IgD-negative memory B cell (primary cell): ENCODE measurements around the gene DFFB. TPM values are rescaled to one million over a fixed set of nuclear protein-coding genes. Genes with fewer than 3 reads are reported as not detected.
A peak's percentile ranks its signal among the peaks of the same experiment; 100 is the strongest.
"Not testable (repeated sequence)": the region's sequence is repeated elsewhere in the genome, so short reads cannot be mapped to it uniquely, and the experiment has no call there.

Source experiments
- H3K27ac Mint-ChIP-seq, 3 donors: one replicate each; pipeline ENCODE4 v1.8.0; 2020 to 2022; ENCODE audit warnings: mild to moderate bottlenecking in 3 of 3, mixed read lengths in 3 of 3, moderate library complexity in 1 of 3
- H3K27me3 Mint-ChIP-seq: one replicate; pipeline ENCODE4 v1.8.0; 2021; ENCODE audit warnings: mixed read lengths
- H3K36me3 Mint-ChIP-seq: one replicate; pipeline ENCODE4 v1.8.0; 2020; ENCODE audit warnings: mild to moderate bottlenecking, mixed read lengths
- H3K4me1 Mint-ChIP-seq, 3 donors: one replicate each; pipeline ENCODE4 v1.8.0; 2020 to 2022; ENCODE audit warnings: mixed read lengths in 3 of 3, mild to moderate bottlenecking in 1 of 3
- H3K4me3 Mint-ChIP-seq, 4 donors: one replicate each; pipeline ENCODE4 v1.8.0; 2020 to 2022; ENCODE audit warnings: mild to moderate bottlenecking in 4 of 4, mixed read lengths in 4 of 4, moderate library complexity in 3 of 4
- H3K9me3 Mint-ChIP-seq, 3 donors: one replicate each; pipeline ENCODE4 v1.8.0; 2020 to 2021; ENCODE audit warnings: mixed read lengths in 3 of 3, mild to moderate bottlenecking in 1 of 3
- polyA plus RNA-seq: library from polyadenylated mRNA; unstranded; fragments of 300-500 nt; fragmentation: Illumina TruSeq; gene quantifications from one replicate; pipeline ENCODE4 v1.2.3, GENCODE V29; 2021

The DFFB gene
- polyA plus RNA-seq, 1 donor from 2014 or later, result 7.1 TPM

DNA sequence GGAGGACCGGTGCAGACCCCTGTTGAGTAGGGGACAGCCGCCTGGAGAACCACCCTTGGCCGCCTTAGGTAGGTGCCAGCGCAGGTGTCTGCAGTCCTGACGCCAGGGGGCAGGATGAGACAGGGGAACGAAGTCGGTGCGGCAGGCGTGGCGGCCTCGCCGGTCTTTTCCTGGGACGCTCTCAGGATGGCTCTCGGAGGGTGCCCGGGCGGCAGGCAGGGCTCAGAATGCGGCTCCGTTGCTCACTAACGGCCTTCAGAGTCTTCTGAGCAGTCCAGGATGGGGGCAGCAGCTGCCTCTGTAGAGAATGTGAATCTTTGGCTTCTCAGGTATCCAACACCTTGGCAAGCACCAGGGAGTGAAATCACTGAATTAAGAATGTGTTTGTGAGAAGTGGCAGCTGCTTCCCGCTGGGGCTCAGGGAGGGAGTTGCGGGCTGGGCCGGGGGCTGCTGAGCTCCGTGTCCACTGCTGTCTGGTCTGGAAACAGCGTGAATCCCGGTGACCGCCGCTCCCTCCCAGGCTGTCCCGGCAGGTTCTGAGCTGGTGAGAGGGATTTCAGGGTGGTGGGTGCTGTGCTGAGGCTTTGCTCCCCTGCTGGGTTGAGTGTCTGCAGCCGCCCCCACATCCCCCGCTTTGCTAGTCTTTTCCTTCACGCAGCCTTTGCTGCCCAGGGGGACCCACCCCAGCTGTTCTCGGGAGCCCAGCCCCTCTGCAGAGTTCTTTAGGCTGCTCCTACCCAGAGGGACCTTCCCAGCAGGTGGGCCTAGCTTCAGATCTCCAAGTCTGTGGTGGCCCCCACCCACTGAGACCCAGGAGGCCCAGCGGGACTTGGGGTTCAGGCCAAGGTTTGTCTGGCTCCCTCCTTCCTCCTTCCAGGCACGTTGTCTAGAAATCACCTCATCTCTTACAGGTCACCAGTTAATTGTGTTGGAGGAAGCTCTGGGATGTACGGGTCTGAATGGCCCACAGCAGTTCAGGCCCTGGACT lies 53.9 kb downstream of the DFFB start:
- H3K27ac Mint-ChIP-seq, result no peak overlapping the region
- peaks cover 5 to 9% (median 5%) of the 10 kb centered on the region in 3 donors for H3K4me1 Mint-ChIP-seq
- H3K9me3 Mint-ChIP-seq, result no peaks in the 10 kb centered on the region
- peak overlapping the region in 1 of 4 donors; percentile 63 for H3K4me3 Mint-ChIP-seq
- no peaks in the 10 kb centered on the region for H3K36me3 Mint-ChIP-seq
- peaks cover 17% of the 10 kb centered on the region for H3K27me3 Mint-ChIP-seq

DNA sequence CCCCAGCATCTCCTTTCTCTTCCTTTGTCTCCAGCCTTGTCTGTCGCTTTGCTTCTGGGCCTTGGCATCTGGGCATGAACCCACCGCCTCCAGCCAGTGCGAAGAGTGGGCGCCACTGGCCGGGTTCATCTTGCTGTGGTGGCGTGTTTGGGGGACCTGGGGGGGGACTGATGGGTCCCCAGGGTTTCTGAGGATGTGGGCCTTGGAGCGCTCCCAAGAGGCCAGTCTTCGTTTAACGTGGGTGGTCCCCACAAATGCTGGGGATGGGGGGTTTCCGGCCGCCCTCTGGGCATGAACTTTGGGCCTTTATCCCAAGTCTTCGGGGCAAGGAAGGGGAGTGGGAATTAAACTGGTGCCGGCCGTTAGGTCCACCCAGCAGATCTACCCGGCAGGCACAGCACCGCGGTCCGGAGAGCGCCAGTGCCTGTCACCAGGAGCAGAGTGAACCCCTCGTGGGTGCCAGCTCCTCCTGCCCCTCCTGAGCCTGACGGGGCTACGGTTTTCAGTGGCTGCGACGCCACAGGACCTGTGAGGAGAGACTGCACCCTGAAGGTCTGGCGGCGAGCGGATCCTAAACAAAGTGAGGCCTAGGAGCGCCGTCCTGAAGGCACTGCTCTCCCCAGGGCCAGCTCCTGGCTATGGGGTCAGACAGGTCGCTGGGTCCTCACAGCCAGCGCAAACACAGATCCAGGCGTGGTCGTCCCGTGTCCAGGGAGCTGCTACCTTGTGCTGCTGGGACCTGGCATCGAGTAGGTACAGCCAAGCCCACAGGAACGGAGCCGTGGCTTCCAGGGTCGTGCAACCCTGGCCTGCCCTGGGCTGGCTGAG lies 54.9 kb downstream of the DFFB start:
- Mint-ChIP-seq H3K27me3 (peaks cover 17% of the 10 kb centered on the region), H3K9me3 (no peaks in the 10 kb centered on the region), H3K36me3 (no peaks in the 10 kb centered on the region), H3K4me1 (peaks cover 5 to 9% (median 5%) of the 10 kb centered on the region in 3 donors), H3K27ac (no peak overlapping the region), H3K4me3 (no peak overlapping the region)

DNA sequence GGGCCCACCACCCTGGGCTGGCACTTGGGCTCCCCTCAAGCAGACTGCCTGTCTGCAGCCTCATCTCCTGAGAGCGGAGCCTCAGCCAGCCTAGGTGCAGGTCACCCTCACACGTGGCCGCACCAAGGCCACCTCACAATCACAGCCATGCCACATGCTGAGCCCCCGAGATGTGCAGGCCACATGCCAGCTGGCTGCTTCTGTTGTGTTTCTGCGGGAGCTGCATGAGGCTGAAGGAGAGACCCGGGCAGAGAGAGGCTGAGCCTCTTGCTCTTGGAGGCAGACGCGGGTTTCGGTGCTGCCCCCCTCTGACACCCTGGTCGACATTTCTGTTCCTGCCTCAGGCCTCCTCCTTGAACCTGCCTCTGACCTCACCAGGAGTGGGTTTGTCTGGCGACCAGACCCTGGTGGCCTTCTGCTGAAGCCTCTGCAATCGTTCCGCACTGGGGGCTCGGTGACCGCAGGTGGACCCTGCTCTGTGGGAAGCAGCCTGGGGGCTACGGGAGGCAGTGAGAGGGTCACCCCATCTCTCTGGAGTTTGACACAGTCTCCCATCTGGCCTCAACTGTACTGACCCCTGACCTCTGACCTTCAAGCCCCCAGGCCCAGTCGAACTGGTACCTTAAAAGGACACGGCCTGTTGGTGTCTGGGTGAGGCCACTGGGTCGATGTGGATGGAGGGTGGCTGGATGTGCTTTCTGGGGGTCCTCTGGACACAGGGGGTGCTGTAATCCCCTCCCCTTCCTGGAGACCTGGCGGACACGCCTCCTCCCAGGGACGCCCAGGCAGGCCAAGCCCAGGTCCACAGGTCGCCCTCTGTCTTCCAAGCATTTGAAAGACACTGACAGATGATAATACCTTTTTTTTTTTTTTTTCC lies 55.8 kb downstream of the DFFB start:
- Mint-ChIP-seq H3K27ac (no peak overlapping the region), H3K4me3 (peak overlapping the region in 1 of 4 donors; percentile 47), H3K36me3 (no peaks in the 10 kb centered on the region), H3K27me3 (peaks cover 14% of the 10 kb centered on the region), H3K9me3 (no peaks in the 10 kb centered on the region), H3K4me1 (peaks cover 5 to 9% (median 5%) of the 10 kb centered on the region in 3 donors)

DNA sequence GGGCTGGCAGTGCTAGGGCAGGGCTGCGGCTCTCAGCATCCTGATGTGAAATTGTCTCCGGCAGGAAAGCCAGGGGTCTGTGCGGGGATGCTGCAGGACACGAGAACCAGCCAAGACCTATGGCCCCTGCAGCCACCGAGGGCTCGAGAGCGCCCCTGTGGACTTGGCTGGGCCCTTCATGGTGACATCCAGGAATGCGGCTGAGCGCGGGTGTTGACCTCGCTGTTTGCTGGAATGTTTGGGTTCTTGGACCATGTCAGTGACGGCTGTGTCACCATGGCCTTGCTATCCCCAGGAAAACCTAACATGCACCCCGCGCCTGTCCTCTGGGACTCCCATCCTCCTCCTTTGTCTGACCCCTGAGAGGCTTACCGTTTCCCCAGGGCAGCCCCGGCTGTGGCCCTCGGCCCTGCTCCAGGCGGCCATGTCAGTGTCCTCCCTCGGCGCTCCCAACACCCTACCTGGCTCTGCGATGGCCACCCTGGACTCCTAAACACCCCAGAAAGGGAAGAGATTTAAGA lies 57.1 kb downstream of the DFFB start:
- peaks cover 11% of the 10 kb centered on the region for H3K27me3 Mint-ChIP-seq
- H3K27ac Mint-ChIP-seq, result no peak overlapping the region
- H3K36me3 Mint-ChIP-seq, result peaks cover 2% of the 10 kb centered on the region
- peaks cover 5 to 9% (median 5%) of the 10 kb centered on the region in 3 donors for H3K4me1 Mint-ChIP-seq
- peaks cover 0 to 2% (median 0%) of the 10 kb centered on the region in 3 donors for H3K9me3 Mint-ChIP-seq
- H3K4me3 Mint-ChIP-seq, result no peak overlapping the region

DNA sequence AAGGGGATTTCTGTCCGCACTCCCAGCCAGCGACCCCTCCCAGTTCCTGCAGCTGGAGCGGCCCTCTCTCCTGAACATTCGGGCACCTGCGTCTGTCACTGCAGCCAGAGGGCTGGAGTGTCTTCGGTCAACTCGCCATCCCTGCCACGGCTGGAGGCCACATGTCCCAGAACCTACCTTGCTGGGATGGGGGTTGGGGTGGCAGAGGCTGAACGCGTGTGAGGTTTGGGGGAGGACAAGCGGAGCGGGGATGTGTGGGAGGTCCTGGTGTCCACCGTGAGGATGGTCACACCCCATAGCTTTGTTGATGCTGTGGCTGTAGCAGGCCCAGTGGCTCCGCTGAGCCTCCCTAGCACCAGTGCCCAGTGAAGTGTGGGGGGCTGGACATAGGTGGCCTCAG lies 57.6 kb downstream of the DFFB start:
- Mint-ChIP-seq H3K36me3 (peaks cover 2% of the 10 kb centered on the region), H3K4me3 (no peak overlapping the region), H3K4me1 (peaks cover under 1 to 5% (median 2%) of the 10 kb centered on the region in 3 donors), H3K27me3 (peaks cover 7% of the 10 kb centered on the region), H3K27ac (no peak overlapping the region), H3K9me3 (peaks cover 0 to 2% (median 0%) of the 10 kb centered on the region in 3 donors)

DNA sequence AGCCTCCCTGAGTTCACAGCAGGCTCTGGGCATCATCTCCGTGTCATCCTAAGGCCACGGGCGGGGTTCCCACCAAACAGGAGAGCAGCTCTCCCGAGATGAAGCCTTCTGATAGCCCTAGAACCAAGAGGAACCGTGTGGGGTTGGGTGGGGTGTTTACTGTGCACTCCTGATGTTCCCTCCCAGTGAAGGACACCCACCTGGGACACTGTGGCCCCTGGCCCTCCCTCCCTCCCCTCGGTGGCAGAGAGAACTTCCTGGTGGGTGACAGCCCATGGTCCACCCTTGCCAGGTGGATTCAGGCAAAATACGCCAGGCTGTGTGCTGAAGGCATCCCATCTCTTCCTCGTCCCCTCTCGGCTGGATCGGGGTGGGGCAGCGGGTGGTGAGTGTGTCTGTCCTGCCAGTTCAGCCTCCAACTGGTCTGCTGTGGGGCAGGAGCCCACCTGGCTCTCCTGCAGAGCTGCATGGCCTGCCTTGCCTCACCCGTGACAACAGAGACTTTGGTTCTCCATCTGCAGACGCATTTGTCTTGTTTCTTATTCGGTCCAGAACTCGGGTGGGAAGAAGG lies 58.4 kb downstream of the DFFB start:
- Mint-ChIP-seq H3K36me3 (peaks cover 2% of the 10 kb centered on the region), H3K27ac (peak overlapping the region in 1 of 3 donors; percentile 39), H3K4me3 (no peak overlapping the region), H3K4me1 (peaks cover 0 to 4% (median 0%) of the 10 kb centered on the region in 3 donors), H3K27me3 (peaks cover 4% of the 10 kb centered on the region), H3K9me3 (peaks cover 0 to 2% (median 0%) of the 10 kb centered on the region in 3 donors)

DNA sequence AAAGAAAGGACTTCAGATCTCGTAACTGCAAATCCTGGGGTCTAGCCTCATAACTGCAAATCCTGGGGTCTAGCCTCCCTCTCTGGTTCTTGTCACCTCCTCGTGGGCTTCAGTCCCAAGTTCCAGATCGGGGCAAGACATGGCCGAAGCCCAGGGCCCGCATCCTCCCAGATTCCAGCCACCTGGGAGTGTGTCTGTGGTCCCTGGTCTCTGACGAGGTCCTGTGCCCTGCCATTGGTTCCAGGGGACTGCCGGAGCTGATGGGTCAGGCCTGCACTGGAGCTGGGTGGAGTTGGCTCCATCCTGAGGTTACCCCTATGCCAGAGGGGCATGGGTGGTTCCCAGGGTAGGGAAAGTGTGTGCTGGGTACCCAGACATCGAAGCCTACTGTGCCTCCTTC lies 60.5 kb downstream of the DFFB start:
- no peak overlapping the region for H3K27ac Mint-ChIP-seq
- peaks cover 2% of the 10 kb centered on the region for H3K27me3 Mint-ChIP-seq
- peaks cover 0 to 6% (median 4%) of the 10 kb centered on the region in 3 donors for H3K4me1 Mint-ChIP-seq
- H3K36me3 Mint-ChIP-seq, result peaks cover 2% of the 10 kb centered on the region
- H3K9me3 Mint-ChIP-seq, result peaks cover 0 to 2% (median 0%) of the 10 kb centered on the region in 3 donors
- H3K4me3 Mint-ChIP-seq, result no peak overlapping the region

DNA sequence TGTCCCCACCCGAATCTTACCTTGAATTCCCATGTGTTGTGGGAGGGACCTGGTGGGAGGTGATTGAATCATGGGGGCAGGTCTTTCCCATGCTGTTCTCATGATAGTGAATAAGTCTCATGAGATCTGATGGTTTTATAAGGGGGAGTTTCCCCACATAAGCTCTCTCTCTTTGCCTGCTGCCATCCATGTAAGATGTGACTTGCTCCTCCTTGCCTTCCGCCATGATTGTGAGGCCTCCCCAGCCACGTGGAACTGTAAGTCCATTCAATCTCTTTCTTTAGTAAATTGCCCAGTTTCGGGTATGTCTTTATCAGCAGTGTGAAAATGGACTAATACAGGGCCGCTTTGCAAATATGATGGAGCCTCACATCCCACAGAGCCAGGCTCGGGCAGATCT lies 61.1 kb downstream of the DFFB start:
- H3K36me3 Mint-ChIP-seq, H3K27me3 Mint-ChIP-seq, H3K4me3 Mint-ChIP-seq, H3K4me1 Mint-ChIP-seq, H3K9me3 Mint-ChIP-seq, H3K27ac Mint-ChIP-seq: not testable (repeated sequence)

DNA sequence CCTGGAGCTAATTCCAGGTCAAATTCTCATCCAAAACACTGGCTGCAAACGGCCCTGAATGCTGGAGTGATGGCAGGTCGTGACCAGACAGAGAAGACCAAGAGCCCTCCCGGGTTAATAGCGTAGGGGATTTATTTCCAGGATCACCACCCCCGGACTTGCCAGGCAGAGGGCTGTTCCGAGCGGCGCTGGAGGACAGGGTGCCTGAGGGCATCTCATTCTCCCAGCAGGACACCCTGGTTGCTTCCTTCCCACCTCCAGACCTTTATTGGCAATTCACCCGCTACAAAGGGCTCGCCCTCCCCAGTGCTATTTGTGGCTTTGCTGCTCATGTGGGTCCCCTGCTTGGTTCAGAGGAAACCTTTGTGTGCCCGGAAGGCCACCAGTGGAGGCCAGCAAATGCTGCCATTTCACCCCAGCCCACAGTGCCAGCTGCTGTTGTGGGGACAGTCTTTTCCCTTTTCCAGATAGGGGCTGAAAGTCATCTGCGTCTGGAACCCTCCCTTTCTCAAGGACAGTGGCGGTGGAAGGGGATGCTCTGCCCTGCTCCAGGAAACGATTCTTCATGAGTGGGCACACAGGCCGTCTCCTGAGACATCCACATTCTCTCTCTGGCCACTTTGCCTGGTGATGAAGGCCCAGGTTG lies 61.8 kb downstream of the DFFB start:
- H3K4me3 Mint-ChIP-seq, result no peak overlapping the region
- no peak overlapping the region for H3K27ac Mint-ChIP-seq
- peaks cover 2% of the 10 kb centered on the region for H3K36me3 Mint-ChIP-seq
- peaks cover 0 to 2% (median 0%) of the 10 kb centered on the region in 3 donors for H3K9me3 Mint-ChIP-seq
- H3K27me3 Mint-ChIP-seq, result peaks cover 6% of the 10 kb centered on the region
- H3K4me1 Mint-ChIP-seq, result peaks cover 0 to 6% (median 4%) of the 10 kb centered on the region in 3 donors

DNA sequence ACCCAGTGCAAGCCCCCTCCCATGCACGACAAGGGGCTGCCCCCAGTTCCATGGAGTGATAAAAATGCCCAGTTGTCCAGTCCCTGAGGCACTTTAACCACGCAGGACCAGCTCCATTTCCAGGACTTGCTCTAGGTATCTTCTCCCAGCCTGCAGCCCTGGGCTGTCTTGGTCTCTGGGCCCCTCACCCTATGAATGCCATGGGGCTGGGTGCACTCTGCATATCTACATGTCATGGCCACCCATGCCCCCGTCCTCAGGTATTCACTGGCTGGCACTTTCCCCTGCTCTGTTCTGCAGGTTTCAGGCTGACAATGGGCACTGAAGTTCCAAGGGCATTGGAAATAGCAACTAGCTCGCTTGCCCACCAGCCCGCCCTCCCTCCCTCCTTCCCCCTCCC lies 62.4 kb downstream of the DFFB start:
- peaks cover 2% of the 10 kb centered on the region for H3K36me3 Mint-ChIP-seq
- H3K27me3 Mint-ChIP-seq, result peaks cover 6% of the 10 kb centered on the region

DNA sequence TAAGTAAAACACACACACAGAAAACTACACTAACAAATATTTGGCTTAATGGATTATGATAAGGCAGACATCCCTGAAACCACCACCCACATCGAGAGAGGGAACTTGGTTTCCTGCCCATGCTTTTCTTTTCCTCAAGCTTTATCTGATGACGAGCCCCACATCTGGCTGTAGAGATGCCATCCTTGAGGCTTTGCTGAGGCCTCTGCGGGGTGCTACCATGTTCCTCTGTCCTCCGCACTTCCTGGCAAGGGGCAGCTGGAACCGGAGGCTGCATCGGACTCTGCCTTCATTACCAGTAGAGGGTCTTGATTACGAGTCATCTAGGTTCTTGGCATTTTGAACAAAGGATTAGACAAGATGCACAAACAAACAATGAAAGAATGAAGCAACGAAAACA lies 64.5 kb downstream of the DFFB start:
- peak overlapping the region in 2 of 4 donors; percentile 52 to 59 for H3K4me3 Mint-ChIP-seq
- peaks cover 0 to 2% (median 0%) of the 10 kb centered on the region in 3 donors for H3K9me3 Mint-ChIP-seq
- peaks cover 2% of the 10 kb centered on the region for H3K36me3 Mint-ChIP-seq

More for the DNA sequence above, 62.4 kb downstream of the DFFB start:
- H3K4me1 Mint-ChIP-seq, result peaks cover 0 to 6% (median 4%) of the 10 kb centered on the region in 3 donors
- H3K4me3 Mint-ChIP-seq, result no peak overlapping the region
- H3K9me3 Mint-ChIP-seq, result peaks cover 0 to 2% (median 0%) of the 10 kb centered on the region in 3 donors
- no peak overlapping the region for H3K27ac Mint-ChIP-seq

DNA sequence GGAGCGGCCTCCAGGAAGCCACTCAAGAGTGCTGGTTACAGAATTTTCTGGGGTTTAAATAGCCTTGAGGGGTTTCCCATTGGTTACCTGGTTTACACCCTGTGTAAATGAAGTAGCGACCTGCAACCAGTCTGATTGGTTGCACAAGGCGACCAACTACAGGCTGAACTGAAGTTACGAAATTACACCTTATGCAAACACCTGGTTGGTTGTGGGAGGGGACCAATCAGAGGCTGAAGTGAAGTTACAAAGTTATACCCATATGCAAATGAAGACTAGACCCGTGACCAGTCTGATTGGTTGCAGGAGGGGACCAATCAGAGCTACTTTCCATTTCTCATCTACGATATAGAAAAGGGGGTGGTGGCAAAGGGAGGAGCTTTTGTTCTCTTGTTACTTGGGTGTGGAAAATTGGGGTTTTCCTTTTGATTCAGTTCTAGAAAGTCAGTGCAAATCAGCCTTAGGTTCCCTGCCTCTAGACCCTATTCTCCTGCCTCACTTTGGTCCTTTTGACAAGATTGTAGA lies 65.0 kb downstream of the DFFB start:
- Mint-ChIP-seq H3K27me3 (peaks cover 8% of the 10 kb centered on the region), H3K4me1 (peaks cover 0 to 9% (median 4%) of the 10 kb centered on the region in 3 donors), H3K4me3 (peak overlapping the region in 2 of 4 donors; percentile 55 to 59), H3K9me3 (peaks cover 0 to 2% (median 0%) of the 10 kb centered on the region in 3 donors), H3K36me3 (peaks cover 2% of the 10 kb centered on the region), H3K27ac (no peak overlapping the region)

More for the DNA sequence above, 64.5 kb downstream of the DFFB start:
- Mint-ChIP-seq H3K27ac (no peak overlapping the region), H3K4me1 (peaks cover 0 to 9% (median 4%) of the 10 kb centered on the region in 3 donors), H3K27me3 (peaks cover 8% of the 10 kb centered on the region)

DNA sequence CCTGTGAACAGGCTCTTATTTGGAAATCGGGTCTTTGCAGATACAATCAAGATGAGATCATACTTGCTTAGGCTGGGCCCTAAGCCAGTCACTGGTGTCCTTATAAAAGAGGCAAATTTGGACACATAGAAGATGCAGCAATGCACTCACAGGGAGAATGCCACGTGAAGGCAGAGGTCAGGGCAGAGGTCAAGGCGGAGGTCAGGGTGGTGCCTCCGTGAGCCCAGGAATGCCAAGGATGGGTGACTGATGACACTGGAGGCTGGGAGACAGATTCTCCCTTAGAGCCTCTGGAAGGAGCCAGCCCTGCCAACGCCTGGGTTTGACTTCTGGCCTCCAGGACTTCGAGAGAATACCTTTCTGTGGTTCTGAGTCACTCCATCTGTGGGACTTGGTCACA lies 65.6 kb downstream of the DFFB start:
- Mint-ChIP-seq H3K9me3 (peaks cover 0 to 2% (median 0%) of the 10 kb centered on the region in 3 donors), H3K36me3 (peaks cover 2% of the 10 kb centered on the region), H3K27me3 (peaks cover 8% of the 10 kb centered on the region), H3K4me1 (peaks cover 0 to 9% (median 4%) of the 10 kb centered on the region in 3 donors), H3K27ac (no peak overlapping the region), H3K4me3 (peak overlapping the region in 1 of 4 donors; percentile 55)
